Central memory CD8-positive, alpha-beta T cell (primary cell): ENCODE measurements around the gene MYBPC3.

Experiments
- ATAC-seq: fragments of 150-1000 bp; cut with Tn5 transposase; replicated peaks from 2 replicates; pipeline ENCODE4 v1.10.0; 2022; ENCODE audit warnings: mild to moderate bottlenecking, moderate FRiP score, moderate number of reproducible peaks; ENCODE audit not compliant: poor library complexity, severe bottlenecking; ENCODE audit errors: extremely low read depth
- DNase-seq, 2 donors: peaks; one replicate each; pipeline ENCODE4 v3.0.0; 2021; ENCODE audit warnings: low spot score in 2 of 2
- H3K27ac Mint-ChIP-seq: one replicate; pipeline ENCODE4 v1.8.0; 2022; ENCODE audit warnings: low read depth, mild to moderate bottlenecking, moderate library complexity, mixed read lengths
- H3K27me3 Mint-ChIP-seq: one replicate; pipeline ENCODE4 v1.8.0; 2022; ENCODE audit warnings: mixed read lengths
- H3K36me3 Mint-ChIP-seq: one replicate; pipeline ENCODE4 v1.8.0; 2022; ENCODE audit warnings: mild to moderate bottlenecking, moderate library complexity, mixed read lengths; ENCODE audit not compliant: insufficient read depth
- H3K4me1 Mint-ChIP-seq: one replicate; pipeline ENCODE4 v1.8.0; 2022; ENCODE audit warnings: mixed read lengths
- H3K4me3 Mint-ChIP-seq: one replicate; pipeline ENCODE4 v1.8.0; 2022; ENCODE audit warnings: mild to moderate bottlenecking, moderate library complexity, mixed read lengths
- H3K9me3 Mint-ChIP-seq: one replicate; pipeline ENCODE4 v1.8.0; 2022; ENCODE audit warnings: mixed read lengths

MYBPC3 gene

DNA sequence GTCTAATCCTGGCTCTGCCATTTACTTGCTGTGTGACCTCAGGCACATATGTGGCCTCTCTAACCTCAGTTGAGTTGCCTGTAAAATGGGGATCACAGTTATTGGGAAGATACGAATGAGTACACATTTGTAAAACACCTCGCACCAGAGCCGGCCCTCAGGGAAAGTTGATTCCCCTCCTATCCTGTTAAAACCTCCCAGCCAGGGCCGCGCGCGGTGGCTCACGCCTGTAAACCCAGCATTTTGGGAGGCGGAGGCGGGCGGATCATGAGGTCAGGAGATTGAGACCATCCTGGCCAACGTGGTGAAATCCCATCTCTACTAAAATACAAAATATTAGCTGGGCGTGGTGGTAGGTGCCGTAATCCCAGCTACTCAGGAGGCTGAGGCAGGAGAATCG, 7.8 kb upstream of the MYBPC3 start:
- no peaks in the 10 kb centered on the region for H3K4me1 Mint-ChIP-seq
- H3K27me3 Mint-ChIP-seq = peaks cover 8% of the 10 kb centered on the region
- ATAC-seq = no peak
- no peak overlapping the region for H3K4me3 Mint-ChIP-seq
- no peaks in the 10 kb centered on the region for H3K36me3 Mint-ChIP-seq
- DNase-seq = no peak
- H3K9me3 Mint-ChIP-seq = no peaks in the 10 kb centered on the region
- H3K27ac Mint-ChIP-seq = no peak overlapping the region

DNA sequence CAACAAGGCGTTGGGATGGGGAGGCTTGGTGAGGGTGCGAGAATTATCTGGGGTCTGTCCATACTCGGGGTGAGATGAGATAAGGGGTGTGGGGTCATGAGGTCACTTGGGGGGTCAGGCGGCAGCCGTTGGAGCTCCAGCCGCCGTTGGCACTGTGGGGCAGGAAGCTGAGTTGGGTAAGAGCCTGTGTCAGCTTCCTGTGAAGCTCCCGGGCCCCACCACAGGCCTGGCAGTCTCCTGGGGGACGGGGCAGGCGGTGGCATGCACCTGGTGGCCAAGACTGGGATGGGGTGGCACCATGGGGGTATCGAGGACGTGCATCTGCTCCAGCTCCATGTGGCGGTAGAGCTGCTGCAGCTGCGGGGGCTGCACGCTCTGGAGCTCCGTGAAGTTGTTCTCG, 7.1 kb upstream of the MYBPC3 start:
- no peak overlapping the region for H3K4me3 Mint-ChIP-seq
- H3K4me1 Mint-ChIP-seq = no peaks in the 10 kb centered on the region
- H3K9me3 Mint-ChIP-seq = no peaks in the 10 kb centered on the region
- DNase-seq = no peak
- peaks cover 5% of the 10 kb centered on the region for H3K27me3 Mint-ChIP-seq
- H3K36me3 Mint-ChIP-seq = no peaks in the 10 kb centered on the region
- ATAC-seq = no peak
- no peak overlapping the region for H3K27ac Mint-ChIP-seq

DNA sequence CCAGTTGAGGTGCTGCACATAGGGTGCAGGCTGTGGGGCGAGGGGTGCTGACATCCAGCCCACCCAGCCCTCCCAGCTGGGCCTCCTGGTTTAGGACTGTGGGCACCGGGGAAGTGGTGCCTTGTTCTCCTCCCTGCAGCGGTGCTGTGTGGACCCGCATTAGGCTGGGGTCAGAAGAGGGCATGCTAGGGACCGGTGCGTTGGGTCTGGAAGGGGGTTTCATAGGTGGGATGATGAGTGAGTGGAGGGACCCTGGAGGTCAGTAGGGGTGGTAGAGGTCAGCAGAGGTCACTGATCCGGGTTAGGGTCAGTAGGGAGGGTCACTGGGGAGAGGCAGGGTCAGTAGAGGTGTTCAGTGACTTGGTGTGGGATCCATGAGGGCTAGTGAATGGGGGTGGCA, 6.7 kb upstream of the MYBPC3 start:
- Mint-ChIP-seq H3K27ac (no peak overlapping the region), H3K4me3 (no peak overlapping the region), H3K9me3 (no peaks in the 10 kb centered on the region), H3K27me3 (peaks cover under 1% of the 10 kb centered on the region), H3K36me3 (no peaks in the 10 kb centered on the region), H3K4me1 (no peaks in the 10 kb centered on the region)
- no peak for DNase-seq
- ATAC-seq = no peak

DNA sequence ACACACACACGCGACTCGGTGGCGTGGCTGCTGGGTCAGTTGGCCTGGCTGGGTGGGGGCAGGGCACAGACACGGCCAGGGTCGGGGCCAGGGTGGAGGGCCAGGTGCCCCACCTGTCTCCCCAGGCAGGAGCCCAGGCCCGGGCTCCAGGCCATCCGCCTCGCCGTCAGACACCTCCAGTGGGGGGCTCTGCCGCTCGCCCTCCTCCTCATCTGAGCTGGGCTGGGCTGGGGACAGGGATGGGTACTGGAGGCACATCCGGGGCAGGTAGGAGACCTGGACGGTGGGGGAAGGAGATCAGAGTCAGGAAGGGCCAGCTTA, 6.2 kb upstream of the MYBPC3 start:
- no peaks in the 10 kb centered on the region for H3K9me3 Mint-ChIP-seq
- no peaks in the 10 kb centered on the region for H3K36me3 Mint-ChIP-seq
- no peak overlapping the region for H3K27ac Mint-ChIP-seq

DNA sequence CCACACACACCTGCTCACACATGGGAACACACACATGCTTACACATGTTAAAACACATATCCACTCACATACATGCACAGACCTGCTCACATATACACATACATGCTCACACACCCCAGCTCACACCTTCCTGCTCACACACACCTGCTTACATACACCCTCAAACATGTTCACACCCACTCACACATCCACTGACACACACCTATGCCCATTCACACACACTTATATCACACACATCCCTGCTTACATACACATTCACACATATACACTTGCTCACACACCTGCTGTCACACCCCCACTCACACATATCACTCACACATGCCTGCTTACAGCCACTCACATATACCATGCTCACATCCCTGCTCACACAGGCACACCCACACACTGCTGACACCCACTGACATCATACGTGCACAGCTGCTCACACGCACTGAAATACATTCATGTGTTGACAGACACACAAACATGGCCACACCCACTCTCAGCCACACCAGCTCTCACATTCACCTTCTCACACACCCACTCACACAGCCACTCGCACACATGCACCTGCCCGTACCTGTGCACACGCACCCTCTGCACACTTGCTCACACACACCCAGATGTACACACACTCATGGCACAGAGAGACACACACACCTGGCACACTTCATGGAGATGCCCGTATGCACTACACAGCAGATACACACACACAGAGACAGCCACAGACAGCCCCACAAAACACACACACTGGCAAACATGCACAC, 5.7 kb upstream of the MYBPC3 start:
- Mint-ChIP-seq H3K4me3 (no peak overlapping the region), H3K36me3 (no peaks in the 10 kb centered on the region), H3K4me1 (no peaks in the 10 kb centered on the region), H3K27me3 (no peaks in the 10 kb centered on the region), H3K9me3 (no peaks in the 10 kb centered on the region), H3K27ac (no peak overlapping the region)
- ATAC-seq (no peak), DNase-seq (no peak)

More for the DNA sequence above, 6.2 kb upstream of the MYBPC3 start:
- DNase-seq = no peak
- no peaks in the 10 kb centered on the region for H3K27me3 Mint-ChIP-seq
- no peak overlapping the region for H3K4me3 Mint-ChIP-seq
- no peaks in the 10 kb centered on the region for H3K4me1 Mint-ChIP-seq
- ATAC-seq = no peak

DNA sequence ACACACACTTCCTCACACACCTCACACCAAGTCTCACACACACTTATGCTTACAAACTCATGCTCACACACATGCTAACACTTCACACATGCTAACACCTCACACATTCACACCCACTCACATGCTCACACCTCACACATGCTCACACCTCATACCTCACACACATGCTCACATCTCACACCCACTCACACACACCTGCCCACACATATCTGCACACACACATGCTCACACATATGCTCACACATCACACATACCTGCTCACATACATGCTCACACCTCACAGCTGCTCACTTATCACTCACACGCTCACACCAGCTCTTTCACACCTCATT, 4.5 kb upstream of the MYBPC3 start:
- H3K4me1 Mint-ChIP-seq = no peaks in the 10 kb centered on the region
- H3K27ac Mint-ChIP-seq = no peak overlapping the region
- H3K27me3 Mint-ChIP-seq = no peaks in the 10 kb centered on the region
- DNase-seq (no peak), ATAC-seq (no peak)
- no peaks in the 10 kb centered on the region for H3K36me3 Mint-ChIP-seq
- H3K4me3 Mint-ChIP-seq = no peak overlapping the region
- H3K9me3 Mint-ChIP-seq = no peaks in the 10 kb centered on the region

DNA sequence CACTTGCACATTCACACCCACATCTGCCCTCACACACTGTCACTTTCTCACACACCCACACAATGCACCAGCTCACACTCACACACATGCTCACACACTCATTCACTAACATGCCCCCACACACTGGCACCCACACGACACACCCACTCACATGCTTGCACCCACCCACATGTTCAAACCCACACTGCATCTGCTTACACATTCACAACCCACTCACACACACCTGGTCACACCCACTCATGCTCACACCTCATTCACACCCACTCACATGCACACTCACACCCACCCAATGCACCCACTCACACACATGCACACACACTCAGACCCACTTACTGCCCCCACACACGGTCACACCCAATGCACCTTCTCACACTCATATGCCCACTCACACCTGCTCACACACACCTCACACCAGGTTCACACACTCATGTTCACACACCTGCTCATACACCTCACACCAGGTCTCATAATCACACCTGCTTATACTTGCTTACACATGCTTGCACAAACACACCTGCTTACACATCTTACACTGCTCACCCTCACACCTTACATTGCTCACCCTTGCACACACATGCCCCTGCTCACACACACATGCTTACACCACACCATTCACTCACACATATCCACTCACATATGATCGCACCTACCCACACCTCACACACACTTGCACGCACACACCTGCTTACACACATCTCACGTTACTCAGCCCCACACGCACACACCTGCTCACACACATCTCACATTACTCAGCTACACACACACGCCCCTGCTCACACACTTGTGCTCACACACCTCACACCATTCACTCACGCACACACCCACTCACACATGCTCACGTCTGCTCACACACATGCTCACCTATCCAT, 3.9 kb upstream of the MYBPC3 start:
- H3K36me3 Mint-ChIP-seq = no peaks in the 10 kb centered on the region
- no peaks in the 10 kb centered on the region for H3K9me3 Mint-ChIP-seq
- H3K27me3 Mint-ChIP-seq = no peaks in the 10 kb centered on the region
- ATAC-seq (no peak), DNase-seq (no peak)
- H3K27ac Mint-ChIP-seq = no peak overlapping the region
- H3K4me3 Mint-ChIP-seq = no peak overlapping the region
- no peaks in the 10 kb centered on the region for H3K4me1 Mint-ChIP-seq

DNA sequence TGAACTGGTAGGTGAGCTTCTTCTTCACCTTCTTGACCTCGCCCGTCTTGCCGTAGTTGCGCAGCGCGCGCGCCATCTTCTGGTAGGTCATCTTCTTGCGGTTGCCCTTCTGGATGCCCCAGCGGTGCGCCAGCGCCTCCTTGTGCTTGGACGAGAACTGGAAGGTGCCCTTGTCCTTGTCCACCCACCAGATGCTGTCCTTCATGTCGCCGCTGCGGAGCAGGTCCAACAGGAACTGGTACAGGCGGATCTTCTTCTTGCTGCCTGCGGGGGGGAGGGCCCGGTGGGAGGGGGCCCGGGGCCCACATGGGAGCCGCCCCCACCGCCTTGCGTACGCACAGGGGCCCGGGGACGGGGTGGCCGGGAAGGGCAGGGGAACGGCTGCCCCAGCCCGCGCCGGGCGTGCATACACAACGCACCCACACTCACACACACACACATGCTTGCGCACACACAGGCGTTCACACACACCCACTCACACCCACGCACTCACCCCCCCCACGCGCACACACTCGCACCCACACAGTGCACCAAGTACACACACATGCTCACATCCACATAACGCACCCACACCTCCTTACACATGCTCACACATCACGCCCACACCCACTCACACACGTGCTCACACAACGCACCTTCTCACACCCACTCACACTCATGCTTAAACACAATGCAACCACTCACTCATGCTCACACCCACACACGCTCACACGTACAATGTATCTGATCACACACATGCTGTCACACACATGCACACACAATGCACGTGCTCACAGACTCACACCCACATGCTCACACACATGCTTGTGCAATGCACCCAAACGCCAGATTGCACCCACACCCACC, 3.0 kb upstream of the MYBPC3 start:
- H3K9me3 Mint-ChIP-seq = no peaks in the 10 kb centered on the region
- H3K4me1 Mint-ChIP-seq = no peaks in the 10 kb centered on the region
- DNase-seq (no peak), ATAC-seq (no peak)
- no peak overlapping the region for H3K27ac Mint-ChIP-seq
- no peaks in the 10 kb centered on the region for H3K27me3 Mint-ChIP-seq
- no peaks in the 10 kb centered on the region for H3K36me3 Mint-ChIP-seq
- no peak overlapping the region for H3K4me3 Mint-ChIP-seq

DNA sequence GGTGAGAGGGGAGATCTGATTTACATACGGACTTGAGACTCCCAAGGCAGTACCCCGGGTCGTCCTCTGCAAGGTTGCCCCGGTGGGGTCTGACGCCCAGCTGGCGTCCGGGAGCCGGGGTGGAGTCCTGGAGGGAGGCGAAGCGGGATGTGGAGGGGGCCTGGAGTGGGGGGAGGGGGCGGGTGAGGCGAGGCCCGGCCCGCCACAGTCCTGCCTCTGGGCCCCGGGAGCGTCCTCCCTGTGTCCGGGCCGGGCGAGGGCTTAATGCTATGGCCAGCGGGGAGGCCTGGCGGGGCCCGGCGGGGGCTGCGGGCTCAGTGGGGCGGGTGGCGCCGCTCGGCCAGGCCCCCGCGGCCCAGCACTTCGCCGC, 2.4 kb upstream of the MYBPC3 start:
- no peaks in the 10 kb centered on the region for H3K27me3 Mint-ChIP-seq
- DNase-seq = no peak
- no peak overlapping the region for H3K27ac Mint-ChIP-seq
- no peak for ATAC-seq
- no peaks in the 10 kb centered on the region for H3K4me1 Mint-ChIP-seq
- H3K36me3 Mint-ChIP-seq = no peaks in the 10 kb centered on the region
- H3K4me3 Mint-ChIP-seq = no peak overlapping the region
- no peaks in the 10 kb centered on the region for H3K9me3 Mint-ChIP-seq

DNA sequence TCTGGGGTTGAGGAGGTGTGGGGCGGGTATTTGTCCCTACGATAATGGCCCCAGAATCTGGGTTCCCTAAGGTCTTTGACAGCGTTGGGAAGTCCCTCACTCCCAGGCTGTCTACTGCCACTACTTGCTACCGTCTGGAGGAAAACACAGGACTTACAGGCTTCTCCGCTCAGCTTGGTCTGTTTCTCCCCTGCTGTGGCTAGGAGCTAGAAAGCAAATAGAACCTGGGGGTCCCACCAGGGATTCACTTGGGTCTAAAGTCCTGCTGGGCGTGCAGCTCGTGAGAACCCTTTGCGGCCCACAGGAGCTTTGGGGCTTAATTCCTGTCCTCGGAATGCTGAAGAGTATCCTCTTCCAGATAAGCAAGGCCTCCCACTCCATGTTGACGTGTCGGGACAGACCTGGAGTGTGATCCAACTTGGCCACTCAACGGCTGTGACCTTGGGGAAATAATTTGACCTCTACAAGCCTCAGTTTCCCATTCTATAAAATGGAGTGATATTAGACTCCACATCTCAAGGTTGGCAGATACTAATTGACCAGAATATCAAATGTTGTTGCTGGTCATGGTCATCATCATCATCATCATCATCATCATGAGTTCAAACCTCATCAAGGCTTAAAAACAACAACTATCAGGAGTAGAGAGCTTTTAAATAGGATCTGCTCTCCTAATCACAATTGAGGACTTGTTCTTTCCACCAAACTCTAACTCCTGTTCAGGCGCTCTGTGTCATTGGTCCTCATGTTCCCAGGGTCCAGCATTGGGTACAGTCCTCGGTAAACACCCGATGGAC, 1.7 kb upstream of the MYBPC3 start:
- no peaks in the 10 kb centered on the region for H3K27me3 Mint-ChIP-seq
- H3K9me3 Mint-ChIP-seq = no peaks in the 10 kb centered on the region
- DNase-seq = no peak
- H3K27ac Mint-ChIP-seq = no peak overlapping the region
- H3K4me1 Mint-ChIP-seq = no peaks in the 10 kb centered on the region
- H3K4me3 Mint-ChIP-seq = no peak overlapping the region
- H3K36me3 Mint-ChIP-seq = no peaks in the 10 kb centered on the region
- ATAC-seq = no peak

DNA sequence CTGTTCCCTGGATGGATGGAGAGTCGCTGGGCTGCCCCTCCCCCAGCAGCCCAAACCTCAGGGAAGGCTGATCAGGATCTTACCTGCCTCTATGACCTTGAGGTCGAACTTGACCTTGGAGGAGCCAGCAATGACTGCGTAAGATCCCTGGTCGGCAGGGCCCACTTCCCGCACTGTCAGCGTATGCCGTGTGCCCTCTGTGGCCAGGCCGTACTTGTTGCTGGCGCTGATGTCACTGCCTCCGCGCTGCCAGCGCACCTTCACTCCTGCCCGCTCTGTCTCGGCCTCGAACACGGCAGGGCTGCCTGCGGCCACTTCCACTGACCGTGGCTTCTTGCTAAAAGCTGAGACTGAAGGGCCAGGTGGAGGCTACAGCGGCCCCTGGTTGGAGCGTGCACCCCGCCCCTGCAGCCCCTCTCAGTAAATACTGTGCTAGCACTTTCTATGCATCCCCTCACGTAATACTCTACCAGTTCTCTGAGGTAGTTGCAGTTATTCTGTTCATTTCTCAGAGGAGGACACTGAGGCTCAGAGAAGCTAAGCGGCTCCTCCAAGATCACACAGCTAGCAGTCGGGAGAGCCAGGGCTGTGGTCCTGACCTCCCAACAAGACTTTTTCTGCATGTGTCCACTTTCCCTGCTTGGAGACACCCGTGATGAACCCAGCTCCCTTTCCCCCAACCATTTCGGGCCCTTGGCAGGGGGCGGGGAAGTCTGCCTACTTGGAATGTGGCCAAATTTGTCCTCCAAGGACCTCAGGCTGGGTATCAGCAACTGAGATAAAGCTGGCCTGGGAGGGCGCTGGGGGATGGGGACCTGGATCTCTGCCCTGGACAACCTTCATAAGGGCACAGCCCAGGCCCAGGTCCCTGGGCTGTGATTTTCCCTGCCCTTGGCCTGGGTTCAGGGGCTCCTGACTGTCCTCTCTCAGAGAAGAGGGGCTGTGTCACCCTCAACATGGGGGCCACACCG, 1.1 kb downstream of the MYBPC3 start:
- DNase-seq (no peak), ATAC-seq (no peak)
- H3K27me3 Mint-ChIP-seq = no peaks in the 10 kb centered on the region
- H3K36me3 Mint-ChIP-seq = no peaks in the 10 kb centered on the region
- no peak overlapping the region for H3K4me3 Mint-ChIP-seq
- no peak overlapping the region for H3K27ac Mint-ChIP-seq
- no peaks in the 10 kb centered on the region for H3K4me1 Mint-ChIP-seq
- no peaks in the 10 kb centered on the region for H3K9me3 Mint-ChIP-seq
